ENCODE data around the gene MDM1.

GRCh38 chr12:68317047-68317667, 15.0 kb downstream of the MDM1 start:
- peak; percentile 34 to 62 (median 53) for TF ChIP-seq CTCF (IDR thresholded peaks at IDR 0.05)
- TF ChIP-seq POLR2AphosphoS5 (IDR thresholded peaks at IDR 0.05), result no peak
- TF ChIP-seq EP300 (IDR thresholded peaks at IDR 0.05), result no peak
- no peak for TF ChIP-seq POLR2A (IDR thresholded peaks at IDR 0.05)

Measured in upper lobe of left lung (tissue), 4 donors.